NB4 (cell line): ENCODE data around the gene ADK.

ENCODE experiments used
- DNase-seq: peaks from one replicate; pipeline ENCODE4 v3.0.0; 2010; ENCODE audit warnings: low read depth
- H3K4me3 ChIP-seq: one replicate; pipeline ENCODE4 v1.5.1; 2011; ENCODE audit warnings: mild to moderate bottlenecking, low read depth, low read length, moderate library complexity
- MAX ChIP-seq: IDR thresholded peaks from 2 replicates; pipeline ENCODE4 v1.6.1; 2011; ENCODE audit warnings: low read depth, low read length
- MYC ChIP-seq: IDR thresholded peaks from 2 replicates; pipeline ENCODE4 v1.6.1; 2011; ENCODE audit warnings: low read depth, low read length
- POLR2A ChIP-seq: IDR thresholded peaks from 2 replicates; pipeline ENCODE4 v1.6.1; 2011; ENCODE audit warnings: mild to moderate bottlenecking; ENCODE audit not compliant: insufficient read length; ENCODE audit errors: extremely low read depth
- TF ChIP-seq, protein P1 (sequence below): IDR thresholded peaks from one replicate; pipeline ENCODE4 v1.5.1; 2012; ENCODE audit warnings: low read depth, low read length

ADK gene

DNA sequence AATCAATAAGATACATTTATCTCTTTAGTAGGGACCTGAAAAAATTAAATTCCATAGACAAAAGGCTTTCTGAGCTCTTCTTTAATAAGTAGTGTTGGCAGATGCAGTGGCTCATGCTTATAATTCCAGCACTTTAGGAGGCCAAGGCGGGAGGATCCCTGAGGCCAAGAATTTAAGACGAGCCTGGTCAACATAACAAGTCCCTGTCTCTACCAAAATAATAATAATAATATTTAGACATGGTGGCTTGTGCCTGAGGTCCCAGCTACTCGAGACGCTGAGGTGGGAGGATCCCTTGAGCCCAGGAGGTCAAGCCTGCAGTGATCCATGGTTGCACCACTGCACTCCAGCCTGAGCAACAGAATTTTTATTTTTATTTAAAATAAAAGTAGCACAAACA, 280.8 kb downstream of the ADK start:
- no peak overlapping the region for H3K4me3 ChIP-seq
- TF ChIP-seq MYC: no peak
- no peak for TF ChIP-seq MAX
- TF ChIP-seq POLR2A: no peak
- TF ChIP-seq, protein P1, sequence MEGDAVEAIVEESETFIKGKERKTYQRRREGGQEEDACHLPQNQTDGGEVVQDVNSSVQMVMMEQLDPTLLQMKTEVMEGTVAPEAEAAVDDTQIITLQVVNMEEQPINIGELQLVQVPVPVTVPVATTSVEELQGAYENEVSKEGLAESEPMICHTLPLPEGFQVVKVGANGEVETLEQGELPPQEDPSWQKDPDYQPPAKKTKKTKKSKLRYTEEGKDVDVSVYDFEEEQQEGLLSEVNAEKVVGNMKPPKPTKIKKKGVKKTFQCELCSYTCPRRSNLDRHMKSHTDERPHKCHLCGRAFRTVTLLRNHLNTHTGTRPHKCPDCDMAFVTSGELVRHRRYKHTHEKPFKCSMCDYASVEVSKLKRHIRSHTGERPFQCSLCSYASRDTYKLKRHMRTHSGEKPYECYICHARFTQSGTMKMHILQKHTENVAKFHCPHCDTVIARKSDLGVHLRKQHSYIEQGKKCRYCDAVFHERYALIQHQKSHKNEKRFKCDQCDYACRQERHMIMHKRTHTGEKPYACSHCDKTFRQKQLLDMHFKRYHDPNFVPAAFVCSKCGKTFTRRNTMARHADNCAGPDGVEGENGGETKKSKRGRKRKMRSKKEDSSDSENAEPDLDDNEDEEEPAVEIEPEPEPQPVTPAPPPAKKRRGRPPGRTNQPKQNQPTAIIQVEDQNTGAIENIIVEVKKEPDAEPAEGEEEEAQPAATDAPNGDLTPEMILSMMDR: no peak
- DNase-seq: no peak

GRCh38 chr10:74432841-74433594, 282.0 kb downstream of the ADK start:
- no peak for TF ChIP-seq MAX
- TF ChIP-seq, protein P1: no peak
- no peak for TF ChIP-seq POLR2A
- TF ChIP-seq MYC: no peak
- no peak overlapping the region for H3K4me3 ChIP-seq
- no peak for DNase-seq

DNA sequence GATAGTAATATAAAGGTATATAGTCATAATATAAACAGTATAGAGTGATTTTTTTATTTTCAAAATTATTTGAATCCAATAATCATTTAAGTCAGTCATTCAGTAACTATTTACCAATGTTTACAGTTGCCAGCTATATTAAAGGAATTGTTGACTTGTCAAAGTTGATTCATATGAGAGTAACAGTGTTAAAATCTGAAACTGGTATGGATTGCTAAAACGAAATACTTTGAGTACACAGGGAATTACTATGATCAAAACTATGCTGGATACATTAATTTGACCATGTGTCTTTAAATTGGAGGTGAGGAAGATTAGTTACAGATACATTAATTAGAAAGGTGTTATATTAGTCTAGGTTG, 282.6 kb downstream of the ADK start:
- H3K4me3 ChIP-seq: no peak overlapping the region
- TF ChIP-seq, protein P1: no peak
- TF ChIP-seq MYC: no peak
- TF ChIP-seq MAX: no peak
- TF ChIP-seq POLR2A: no peak
- no peak for DNase-seq

GRCh38 chr10:74433993-74434392, 283.0 kb downstream of the ADK start:
- no peak for TF ChIP-seq POLR2A
- TF ChIP-seq, protein P1: no peak
- no peak for TF ChIP-seq MAX
- TF ChIP-seq MYC: no peak
- no peak overlapping the region for H3K4me3 ChIP-seq
- DNase-seq: no peak

- no peak overlapping the region for H3K4me3 ChIP-seq
- no peak for DNase-seq
- TF ChIP-seq MAX: no peak
- no peak for TF ChIP-seq POLR2A
- no peak for TF ChIP-seq MYC
- TF ChIP-seq, protein P1: no peak
Measured at GRCh38 chr10:74434547-74434946, 283.5 kb downstream of the ADK start.
